Kidney capillary endothelial cell (primary cell): ENCODE measurements around the gene NCAN.
"Not testable (repeated sequence)": the region's sequence is repeated elsewhere in the genome, so short reads cannot be mapped to it uniquely, and the experiment has no call there.

Source experiments
- DNase-seq: peaks from one replicate; pipeline ENCODE4 v3.0.0-alpha.2; 2018; ENCODE audit warnings: low spot score

NCAN gene

GRCh38 chr19:19211499-19212420 is at the start of gene NCAN:
Gene NCAN, plus strand, starts transcription at chr19:19211958. Its CDS starts 4,996 bp downstream, at chr19:19216954.
- no peak for DNase-seq

DNA sequence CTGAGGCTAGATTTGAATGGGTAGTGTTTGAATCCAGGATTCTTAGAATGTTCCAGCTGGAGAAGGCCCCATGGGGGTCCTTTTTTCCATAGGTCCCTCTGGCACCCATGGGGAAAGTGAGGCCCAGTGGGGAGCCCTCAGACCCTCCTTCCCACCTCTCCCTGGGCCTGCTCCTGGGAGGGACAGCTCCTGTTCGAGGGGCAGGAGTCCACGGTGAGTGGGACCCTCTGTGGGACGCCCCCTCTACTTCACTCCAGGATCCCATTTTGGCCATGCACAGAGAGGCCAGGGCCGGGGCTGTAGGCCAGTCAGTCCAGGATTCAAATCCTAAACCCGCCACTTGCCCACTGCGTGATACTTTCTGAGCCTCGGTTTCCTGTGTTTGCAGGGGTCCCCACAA is 49.3 kb upstream of the NCAN start:
- no peak for DNase-seq

- no peak for DNase-seq
Measured at GRCh38 chr19:19165396-19165795, 46.4 kb upstream of the NCAN start.

- DNase-seq: no peak
Measured at GRCh38 chr19:19167612-19168011, 44.1 kb upstream of the NCAN start.

DNA sequence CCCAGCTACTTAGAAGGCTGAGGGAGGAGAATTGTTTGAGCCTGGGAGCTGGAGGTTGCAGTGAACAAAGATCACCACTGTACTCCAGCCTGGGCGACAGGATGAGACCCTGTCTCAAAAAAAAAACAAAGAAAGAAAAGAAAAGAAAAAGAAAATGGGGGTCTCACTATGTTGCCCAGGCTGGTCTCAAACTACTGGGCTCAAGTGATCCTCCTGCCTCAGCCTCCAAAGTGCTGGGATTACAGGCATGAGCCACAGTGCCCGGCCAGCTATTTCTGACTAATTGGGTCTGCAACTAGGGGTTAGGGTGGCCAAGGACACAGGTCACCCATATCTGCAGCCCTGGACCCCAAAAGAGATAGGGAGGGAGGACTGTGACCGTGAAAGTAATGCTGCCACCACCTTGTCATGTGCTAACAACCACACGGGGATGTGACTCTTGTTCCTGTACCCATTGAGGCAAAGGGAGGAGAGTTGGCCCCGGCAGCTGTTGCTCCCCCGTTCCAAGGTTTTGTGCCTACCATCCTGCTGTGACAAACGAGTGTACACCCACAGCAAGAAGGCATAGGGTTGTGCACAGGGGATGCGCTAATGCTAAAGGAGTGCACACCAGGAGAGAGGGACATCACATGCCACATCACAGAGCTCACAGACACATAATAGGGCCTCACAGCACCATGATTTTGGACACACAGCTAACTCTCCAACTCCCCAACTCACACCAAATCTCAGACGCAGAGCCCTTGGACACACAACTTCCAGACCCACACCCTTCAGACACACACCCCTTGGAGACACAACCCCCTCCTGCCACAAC is 42.3 kb upstream of the NCAN start:
- no peak for DNase-seq

DNA sequence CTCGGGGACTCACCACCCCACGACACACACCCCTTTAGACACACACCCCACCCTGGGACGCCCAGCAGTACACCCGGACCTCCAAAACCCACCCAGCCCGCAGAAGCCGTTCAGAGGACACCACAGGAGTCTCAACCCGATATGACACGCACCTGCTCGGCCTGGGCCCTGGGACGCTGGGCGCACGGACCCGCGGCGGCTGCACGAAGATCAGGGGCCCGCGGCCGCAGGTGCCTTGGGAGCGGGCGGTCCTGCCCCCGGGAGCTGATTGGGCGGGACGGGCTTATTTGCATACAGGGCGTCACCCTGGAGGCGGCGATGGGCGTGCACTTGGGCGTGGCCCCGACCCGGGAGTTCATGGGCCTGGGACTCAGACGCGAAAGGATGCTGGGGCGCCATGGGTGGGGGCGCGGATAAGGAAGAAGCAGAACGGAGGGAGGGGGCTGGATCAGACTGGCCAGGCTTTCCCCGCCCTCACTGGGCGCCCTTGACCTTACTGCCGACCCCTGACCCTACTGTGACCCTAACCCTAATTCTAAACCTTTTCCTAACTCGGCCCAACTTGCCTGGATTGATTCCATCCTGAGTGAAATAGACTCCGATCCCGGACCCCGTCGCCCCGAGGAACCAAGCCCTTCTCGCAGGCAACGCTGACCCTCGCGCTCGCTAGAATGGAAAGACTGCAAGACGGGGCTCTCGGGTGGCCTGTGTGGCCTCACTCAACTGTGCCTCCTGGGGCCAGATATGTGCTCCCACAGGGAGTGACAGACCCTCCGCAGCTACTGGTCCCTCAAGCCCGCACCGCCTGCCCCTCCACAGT is 41.5 kb upstream of the NCAN start, which contains the start of gene MEF2B:
MEF2B (minus strand) TSS at position 211 of the 820 bp plus-strand sequence. CDS start 19,528 bp downstream, outside the sequence.
- DNase-seq: peak; percentile 59

DNA sequence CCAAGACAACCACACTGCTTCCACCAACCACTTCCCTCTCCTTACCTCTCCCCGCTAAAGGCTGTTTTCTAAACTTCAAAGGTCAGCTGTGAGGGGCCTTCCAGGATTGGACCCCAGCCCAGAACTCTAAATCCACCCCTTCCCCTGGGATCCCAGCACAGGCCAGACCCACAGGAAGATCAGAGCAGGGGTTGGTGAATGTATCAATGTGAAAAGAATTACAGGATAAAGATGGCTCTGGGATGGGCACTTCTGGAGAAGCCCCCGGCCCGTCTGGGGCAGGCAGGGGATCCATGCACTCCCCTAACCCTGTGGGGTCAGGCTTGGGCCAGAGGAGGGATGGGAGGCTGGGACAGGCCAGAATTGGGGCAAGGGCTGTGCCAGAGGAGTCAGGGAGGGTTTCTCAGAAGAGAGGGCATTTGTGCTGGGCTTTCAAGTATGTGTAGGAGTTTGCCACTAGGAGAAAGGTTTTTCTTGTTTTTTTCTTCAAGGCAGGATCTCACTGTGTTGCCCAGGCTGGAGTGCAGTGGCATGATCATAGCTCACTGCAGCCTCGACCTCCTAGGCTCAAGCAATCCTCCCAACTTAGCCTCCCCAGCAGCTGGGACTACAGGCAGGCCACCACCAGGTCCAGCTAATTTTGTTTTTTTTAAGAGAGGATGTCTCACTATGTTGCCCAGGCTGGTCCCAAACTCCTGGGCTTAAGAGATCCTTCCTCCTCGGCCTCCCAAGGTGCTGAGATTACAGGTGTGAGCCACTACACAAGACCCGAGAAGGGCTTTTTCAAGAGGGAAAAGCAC is 40.7 kb upstream of the NCAN start:
- no peak for DNase-seq

- DNase-seq: no peak
Measured at GRCh38 chr19:19171821-19172532, 39.8 kb upstream of the NCAN start.

GRCh38 chr19:19173243-19173642 is 38.5 kb upstream of the NCAN start:
- DNase-seq: not testable (repeated sequence)

DNA sequence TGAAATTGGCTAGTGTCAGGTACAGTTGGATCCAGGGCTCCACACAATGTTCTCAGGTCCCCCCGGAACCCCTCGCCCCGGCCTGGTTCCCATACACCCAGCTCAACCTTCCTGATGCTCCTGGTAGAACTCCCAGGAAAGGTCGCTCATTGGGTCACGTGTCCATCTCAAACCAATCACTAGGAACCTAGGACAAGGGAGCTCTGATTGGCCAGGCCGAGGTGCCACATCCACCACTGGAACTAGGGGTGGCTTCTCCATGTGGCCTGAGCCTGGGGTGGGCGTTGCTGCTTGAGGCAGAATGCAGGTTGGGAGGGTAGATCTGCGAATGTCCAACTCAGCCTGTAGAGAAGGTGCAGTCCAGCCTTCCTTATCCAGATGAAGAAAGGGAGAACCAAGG is 34.8 kb upstream of the NCAN start:
- DNase-seq: no peak

DNA sequence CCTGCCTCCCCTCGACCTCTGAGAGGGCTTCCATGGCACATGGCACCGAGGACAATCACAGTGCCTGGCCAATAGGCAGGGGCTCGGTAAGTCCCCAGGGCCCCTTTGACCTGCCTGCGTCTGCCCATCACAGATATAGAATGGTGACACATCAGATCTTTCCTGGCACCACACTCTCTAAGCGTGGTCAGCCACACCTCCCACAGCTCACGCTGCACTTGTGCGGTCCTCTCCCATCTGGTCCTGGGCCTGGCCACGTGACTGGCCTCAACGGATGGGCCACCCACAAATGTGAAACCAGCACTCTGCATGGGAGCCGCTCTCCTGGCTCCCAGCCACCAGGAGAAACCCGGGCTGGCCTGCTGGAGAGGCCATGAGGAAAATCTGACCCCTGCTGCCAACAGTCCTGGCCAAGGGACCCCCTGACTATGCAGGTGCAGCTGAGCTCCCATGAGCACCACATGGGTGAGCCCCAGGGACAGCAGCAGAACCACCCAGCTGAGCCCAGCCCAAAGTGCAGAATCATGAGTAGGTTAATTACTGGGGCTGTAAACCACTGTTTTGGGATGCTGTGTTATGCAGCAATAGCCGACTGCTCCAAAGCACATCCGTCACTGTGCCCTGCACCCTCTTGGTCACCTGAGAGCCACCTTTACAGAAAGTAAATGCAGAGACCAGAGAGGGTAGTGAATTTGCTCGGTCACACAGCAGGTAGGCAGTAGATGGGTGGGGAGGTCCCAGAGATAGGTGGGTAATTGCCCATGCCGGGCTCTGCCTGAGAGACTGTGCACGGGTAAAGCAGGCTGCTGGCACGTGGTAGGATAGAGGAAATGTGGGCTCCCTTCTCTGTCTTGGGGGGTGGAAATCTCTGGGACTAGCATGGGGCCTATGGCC is 32.0 kb upstream of the NCAN start:
- no peak for DNase-seq

GRCh38 chr19:19181488-19181998 is 30.2 kb upstream of the NCAN start:
- DNase-seq: no peak

DNA sequence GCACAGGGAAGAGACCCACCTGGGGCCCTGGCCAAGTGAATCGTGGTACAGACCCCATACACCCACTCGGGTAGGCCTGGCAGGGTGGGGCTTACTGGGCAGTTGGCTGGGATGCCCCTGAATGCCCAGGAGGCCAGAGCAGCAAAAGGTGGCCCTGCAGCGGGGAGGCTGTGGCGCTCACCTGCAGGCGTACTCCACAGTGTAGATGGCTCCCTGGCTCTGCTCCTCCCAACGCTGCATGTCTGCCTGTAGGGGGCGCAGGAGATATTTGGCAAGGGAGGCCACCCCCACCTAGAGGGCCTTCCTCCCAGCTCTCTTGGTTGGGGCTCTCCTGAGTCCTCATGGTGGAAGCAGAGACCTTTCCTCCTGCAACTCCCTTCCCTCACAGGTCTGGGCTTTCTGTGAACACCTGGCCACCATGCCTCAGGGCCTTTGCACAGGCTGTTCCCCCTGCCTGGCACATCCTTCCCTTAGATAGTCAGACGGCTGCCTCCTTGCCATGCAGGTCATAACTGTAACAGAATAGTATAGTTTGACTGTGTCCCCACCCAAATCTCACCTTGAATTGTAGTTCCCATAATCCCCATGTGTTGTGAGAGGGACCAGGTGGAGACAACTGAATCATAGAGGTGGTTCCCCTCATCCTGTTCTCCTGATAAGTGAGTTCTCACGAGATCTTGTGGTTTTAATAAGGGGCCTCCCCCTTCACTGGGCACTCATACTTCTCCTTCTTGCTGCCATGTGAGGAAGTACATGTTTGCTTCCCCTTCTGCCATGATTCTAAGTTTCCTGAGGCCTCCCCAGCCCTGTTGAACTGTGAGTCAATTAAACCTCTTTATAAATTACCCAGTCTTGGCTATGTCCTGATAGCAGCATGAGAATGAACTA is 25.7 kb upstream of the NCAN start:
- DNase-seq: no peak

- no peak for DNase-seq
Measured at GRCh38 chr19:19186742-19187141, 25.0 kb upstream of the NCAN start.

GRCh38 chr19:19191768-19192077 is 20.0 kb upstream of the NCAN start:
- DNase-seq: no peak

GRCh38 chr19:19192078-19192882 is 19.5 kb upstream of the NCAN start, which contains the start of the genes BORCS8 and RFXANK:
Gene BORCS8, minus strand, starts transcription at chr19:19192152. Its CDS starts 35 bp downstream, at chr19:19192117.
Gene RFXANK, plus strand, starts transcription at chr19:19192258. Its CDS starts 1,689 bp downstream, at chr19:19193947.
- peak; percentile 100 for DNase-seq

DNA sequence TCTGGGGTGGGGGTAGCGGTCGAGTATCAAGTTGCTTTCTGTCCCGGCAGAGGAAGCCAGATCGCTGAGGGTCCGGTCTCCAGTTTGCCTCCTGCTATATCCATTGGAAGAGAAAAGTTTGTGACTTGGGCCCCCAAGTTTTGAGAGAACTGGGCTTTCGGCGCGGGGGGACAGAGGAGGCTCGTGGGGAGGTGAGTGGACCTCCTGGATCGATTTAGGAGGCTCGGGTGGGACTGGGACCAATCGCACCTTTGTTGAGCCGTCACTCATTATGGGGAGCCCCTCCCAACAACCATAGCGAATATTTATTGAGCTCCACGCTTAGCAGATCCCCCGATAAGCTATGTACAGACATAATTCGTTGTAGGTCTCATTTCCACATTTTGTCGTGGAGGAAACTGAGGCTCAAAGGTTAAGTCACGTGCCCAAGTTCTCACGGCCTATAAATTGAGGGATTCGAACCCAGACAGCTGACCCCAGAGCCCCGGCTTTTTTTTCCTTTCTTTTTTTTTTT is 18.8 kb upstream of the NCAN start:
- DNase-seq: no peak
